GM19238 (cell line): ENCODE data around the gene BAHCC1.

Experiments used
- DNase-seq: peaks from one replicate; pipeline ENCODE4 v3.0.0; 2011; ENCODE audit warnings: low spot score; ENCODE audit not compliant: insufficient read length

The BAHCC1 gene

GRCh38 chr17:81366648-81367047 lies 28.6 kb upstream of the BAHCC1 start:
- no peak for DNase-seq

DNA sequence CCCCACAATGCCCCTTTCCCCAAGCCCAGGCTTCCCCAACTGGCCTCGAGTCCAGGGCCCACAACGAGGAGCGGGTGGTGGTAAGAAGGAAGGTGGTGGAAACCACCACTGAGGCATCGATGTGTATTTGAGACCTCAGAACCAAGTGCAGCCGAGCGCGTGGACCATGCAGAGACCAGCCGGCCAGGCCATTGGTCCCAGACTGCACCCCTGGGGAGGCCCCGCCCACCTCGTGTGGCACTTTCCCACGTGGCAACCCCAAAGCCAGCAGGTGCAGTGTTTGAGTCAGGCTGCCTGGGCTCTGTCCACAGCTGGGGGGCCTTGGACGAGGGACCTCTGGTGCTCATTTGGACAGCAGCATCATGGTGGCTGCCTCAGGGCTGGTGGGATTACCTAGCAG lies 28.1 kb upstream of the BAHCC1 start:
- DNase-seq, result no peak

GRCh38 chr17:81368161-81369022 lies 26.9 kb upstream of the BAHCC1 start:
- no peak for DNase-seq

DNA sequence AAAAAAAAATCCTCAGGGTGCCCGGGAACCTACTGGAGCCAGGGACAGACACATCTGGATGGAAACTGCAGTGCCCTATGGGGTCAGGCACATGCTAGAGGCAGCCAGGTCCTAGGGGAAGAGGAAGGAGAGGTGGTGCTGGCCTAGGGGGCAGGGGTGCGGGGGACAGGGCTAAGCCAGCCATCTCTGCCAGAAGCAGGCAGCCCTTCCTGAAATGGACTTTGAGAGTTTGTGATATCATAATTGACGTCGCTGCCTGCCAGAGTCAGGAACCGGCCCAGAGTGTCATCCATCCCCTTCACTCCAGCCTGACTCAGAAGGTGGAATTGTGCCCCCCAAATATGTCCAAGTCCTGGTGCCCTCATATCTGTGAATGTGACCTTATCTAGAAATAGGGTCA lies 25.0 kb upstream of the BAHCC1 start:
- DNase-seq, result no peak

DNA sequence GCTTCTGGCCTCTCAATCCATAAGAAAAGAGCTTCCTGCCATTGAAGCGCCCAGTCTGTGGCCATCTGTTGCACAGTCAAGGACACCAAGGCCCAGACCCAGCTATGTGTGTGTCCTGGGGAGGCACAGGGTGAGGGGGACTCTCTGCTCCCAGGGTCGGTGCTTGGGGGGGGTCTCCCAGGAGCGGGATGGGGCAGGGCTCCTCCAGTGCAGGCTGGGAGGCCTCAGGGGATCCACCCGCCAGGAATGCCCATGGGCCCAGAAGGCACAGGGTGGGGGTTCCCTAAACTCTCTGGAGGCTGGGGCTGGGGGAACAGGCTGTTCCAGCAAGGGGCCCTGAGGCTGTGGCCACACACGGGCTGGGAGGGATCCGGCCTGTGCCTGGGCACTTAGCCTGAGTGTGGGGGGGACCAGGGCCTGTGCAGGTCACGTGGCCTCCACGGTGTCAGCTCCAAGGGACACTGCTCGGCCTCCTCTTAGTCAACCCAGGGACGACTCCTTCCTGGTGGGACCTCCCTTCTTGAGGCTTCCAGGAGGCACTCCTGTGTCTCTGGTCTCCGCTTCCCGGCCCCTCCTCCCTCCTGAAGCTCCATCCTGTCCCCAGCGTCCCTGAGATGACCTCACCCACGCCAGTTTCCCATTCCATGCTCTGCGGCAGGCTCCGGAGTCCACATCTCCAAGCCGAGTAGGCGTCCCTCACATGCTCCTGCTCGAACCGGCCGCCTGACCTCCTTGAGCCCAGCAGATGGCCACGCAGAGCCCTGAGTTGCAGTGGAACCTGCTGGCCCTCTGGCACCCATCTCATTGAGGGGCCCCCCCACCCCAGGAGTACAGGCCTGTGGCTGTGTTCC lies 23.1 kb upstream of the BAHCC1 start:
- no peak for DNase-seq

DNA sequence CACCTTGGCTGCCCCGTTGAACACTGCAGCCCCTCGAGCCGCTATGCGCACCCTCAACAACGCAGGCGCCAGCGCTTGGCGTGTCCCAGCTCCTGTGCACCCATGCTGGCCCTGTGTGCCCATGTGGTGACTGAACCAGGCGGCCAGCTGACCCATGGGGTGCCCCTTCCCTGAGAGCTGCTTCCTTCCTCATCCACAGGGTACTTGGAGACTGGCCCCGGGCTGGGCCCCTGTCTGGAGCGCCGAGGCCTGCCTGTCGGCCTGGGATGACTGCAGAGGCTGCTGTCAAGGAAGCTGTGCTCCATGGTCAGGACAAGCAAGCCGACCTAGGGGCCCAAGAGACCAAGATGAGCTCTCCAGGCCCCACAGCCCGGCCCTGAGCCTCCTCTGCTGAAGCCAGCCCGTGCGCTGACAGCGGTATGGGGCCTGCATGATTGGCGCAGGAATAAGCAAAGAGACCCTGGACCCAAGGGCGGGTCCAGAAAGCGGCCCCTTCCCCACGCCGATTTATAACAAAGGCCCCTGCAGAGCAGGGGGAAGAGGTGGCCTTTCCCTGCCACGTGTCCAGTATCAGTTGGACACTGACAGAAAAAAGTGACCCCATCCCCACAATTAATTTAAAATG lies 21.6 kb upstream of the BAHCC1 start:
- DNase-seq, result no peak

DNA sequence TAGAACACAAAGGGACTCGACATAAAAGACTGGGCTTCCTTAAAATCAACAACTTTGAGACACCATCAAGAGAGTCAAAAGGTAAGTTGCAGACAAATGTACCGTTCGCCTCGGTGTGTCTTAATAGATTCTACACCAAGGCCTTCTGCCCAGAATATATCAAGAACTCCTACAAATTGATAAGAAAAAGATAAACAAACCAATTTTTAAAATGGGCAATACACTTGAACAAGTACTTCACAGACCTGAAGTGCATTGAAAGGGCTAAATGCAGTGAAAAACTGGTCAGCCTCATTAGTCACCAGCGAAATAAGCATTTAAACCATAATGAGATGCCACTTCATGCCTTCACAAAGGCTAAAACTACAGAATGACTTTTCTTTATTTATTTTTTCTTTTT lies 20.4 kb upstream of the BAHCC1 start:
- no peak for DNase-seq

DNA sequence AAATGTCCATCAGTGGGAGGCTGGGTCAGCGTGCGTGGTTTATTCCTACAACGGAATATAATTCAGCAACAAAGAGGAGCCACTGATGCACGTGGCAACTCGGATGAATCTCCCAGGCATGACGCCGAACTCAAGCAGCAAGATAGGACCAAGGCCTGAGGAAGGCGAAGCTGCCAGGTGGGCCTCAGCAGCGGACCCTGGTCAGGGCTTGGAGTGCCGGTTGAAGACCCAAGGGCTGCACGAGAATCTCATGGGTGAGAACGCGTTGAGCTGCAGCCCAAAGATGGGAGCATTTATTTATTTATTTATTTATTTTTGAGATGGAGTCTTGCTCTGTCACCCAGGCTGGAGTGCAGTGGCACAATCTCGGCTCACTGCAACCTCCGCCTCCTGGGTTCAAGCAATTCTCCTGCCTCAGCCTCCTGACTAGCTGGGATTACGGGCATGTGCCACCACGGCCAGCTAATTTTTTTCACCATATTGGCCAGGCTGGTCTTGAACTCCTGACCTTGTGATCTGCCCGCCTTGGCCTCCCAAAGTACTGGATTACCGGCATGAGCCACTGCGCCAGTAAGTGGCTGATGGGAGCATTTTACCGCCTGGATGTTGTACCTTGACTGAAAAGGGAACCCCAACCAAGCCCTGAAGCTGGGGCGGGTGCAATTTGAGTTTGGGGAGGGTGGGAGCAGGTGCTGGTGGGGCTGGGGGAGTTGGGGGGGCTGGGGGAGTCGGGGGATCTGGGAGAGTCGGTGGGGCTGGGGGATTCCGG lies 18.1 kb upstream of the BAHCC1 start:
- no peak for DNase-seq

- no peak for DNase-seq
Measured at GRCh38 chr17:81378941-81379511, 16.2 kb upstream of the BAHCC1 start.

DNA sequence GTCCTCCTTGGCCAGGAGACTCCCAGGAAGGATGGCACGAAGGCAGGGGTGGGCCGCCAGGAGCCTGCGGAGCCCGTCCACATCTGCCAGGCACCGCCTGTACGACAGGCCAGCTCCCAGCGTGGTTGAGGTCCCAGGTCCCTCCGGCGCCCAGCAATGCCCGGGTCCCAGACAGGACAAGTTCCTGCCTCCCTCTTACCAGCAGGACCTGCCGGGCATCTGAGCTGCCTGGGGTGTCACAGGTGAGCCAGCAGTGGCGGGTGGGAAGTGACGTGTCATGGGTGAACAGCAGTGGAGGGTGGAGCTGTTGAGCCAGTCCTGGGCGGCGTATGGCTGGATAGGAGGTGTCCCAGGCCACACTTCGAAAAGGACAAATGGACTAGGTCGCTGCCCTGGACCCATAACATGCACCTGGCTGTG lies 15.7 kb upstream of the BAHCC1 start:
- DNase-seq, result no peak

GRCh38 chr17:81380131-81380530 lies 15.1 kb upstream of the BAHCC1 start:
- no peak for DNase-seq

DNA sequence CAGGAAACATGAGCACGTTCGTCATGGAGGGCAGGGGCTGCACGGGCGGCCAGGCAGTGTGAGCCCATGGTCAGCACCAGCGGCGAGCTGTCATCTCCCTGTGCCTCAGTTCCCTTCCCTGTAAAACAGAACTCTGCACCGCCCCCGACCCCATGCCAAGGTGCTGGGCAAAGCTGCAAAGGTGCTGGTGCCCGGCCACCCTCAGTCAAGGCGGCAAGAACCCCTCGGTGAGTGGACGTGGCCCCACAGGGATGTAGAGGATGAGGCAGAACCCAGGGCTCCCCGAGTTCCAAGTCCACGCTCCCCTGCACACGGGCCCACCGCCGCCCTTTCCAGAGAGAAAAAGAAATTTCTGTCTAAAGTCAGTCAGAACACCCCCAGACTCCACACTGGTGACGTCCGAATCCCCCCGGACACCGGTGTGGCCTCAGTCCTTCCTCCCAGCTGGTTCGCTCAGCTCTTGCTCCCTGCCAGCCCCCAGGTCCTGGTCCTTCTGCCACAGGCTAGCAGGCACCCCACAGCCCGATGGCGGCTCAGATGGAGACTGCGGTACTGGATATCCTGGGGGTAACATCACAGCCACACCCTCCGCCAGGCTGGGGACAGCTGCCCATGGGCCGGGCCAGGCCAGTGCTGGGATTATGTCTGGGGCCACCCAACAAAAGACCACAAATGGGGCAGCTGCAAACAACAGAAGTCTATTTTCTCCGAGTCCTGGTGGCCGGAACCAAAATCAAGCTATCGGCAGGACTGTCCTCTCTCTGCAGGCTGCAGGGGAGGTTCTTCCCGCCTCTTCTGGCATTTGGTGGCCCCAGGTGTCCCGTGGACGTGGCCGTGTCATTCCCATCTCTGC lies 14.4 kb upstream of the BAHCC1 start:
- DNase-seq, result no peak

GRCh38 chr17:81381632-81382577 lies 13.4 kb upstream of the BAHCC1 start:
- DNase-seq, result no peak

DNA sequence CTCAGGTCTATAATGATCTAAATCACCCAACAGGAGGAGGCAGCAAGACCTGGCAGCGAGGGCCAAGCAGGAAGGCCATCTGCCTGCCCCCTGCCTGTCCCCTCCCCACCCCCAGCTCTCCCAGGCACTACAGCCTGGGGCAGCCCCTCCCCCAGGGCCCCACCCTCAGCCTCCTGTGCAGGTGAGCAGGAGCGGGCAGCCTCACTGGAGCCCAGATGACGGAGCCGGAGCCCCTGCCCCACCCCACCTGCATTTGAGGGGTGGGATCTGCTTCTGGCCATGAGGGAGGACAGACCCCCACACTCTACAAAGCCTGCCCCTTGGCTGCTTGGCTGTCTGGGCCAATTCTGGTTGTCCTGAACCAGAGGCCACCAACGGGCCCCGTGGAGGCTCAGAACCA lies 12.4 kb upstream of the BAHCC1 start:
- DNase-seq, result no peak

DNA sequence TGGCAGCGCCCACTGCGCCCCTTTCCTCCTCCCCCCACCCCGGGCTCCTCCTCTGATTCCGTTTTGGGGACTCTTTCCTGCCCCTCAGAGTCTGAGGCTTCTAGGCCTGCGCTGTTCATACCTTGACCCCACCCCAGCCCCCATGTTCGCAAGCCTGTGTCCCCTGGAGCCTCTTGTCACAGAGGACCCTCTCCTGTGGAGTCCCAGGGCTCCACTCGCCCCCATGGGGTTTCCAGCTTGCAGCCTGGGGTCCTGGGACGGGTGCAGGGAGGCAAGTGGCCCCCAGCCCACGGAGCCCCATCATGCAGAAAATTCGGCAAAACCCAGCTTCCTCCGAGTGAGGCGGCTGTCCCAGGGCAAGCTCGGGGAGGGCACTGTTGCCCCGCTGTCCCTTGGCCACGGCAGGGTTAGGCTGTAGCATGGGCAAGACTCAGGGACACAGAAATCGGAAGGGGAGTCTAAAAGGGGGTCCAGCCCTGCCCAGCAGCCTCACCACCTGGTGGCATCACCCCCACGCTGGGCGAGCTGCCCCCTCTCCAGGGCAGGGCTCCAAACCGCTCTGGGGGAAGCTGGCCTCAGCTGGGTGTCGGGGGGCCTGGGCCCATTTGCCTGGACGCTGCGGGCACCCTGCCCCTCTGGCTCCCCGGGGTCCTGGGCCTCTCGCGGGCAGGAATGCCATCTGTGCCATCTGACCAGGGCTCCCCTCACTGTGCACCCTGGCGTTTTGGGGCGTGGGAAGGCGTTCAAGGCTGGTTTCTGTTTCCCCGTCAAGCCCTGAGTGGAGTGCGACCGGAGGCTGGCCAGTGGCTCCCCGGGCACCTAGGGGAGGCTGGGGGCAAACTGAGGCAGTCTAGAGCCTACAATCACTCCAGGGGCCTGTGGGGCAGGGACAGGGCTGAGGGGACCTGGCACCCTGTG lies 11.5 kb upstream of the BAHCC1 start:
- no peak for DNase-seq

- no peak for DNase-seq
Measured at GRCh38 chr17:81384929-81385319, 10.3 kb upstream of the BAHCC1 start.

DNA sequence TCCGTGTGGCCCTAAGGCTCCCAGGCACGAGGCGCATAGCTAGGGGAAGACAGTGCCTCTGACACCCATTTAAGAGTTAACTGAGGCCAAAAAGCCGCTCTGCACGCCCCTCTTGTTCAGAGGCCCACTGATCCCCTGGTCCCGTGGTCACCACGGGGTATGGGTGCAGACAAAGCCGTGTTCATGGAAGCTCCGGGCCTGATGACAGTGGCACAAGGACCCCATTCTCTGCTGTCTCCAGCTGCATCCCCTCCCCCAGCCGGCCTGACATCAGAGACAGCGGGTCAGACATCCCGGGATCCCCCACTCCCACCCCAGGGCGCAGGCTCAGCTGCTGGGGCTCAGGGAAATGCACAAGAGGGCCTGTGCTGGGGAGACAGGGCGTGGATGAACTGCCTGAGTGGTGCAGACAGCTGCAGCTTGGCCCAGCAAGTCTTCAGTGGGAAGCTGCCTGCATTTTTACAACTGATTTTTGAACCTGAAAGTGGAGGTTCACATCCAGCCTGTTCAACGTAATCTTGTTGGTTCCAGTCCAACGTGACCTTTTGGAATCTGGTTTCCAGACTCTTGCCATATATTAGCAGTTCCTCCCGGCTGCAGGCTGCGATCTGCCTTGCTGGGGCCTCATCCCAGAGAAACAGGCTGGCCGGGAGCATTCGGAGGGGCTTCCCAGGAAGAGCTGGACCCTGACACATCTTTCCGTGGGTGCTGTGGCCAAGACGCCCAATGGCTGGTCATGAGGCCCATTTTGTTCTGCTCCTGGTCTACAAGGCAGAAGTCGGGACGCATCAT lies 9.7 kb upstream of the BAHCC1 start:
- DNase-seq, result no peak
